ENCODE results near the gene VPREB3. TPM values are rescaled to one million over a fixed set of nuclear protein-coding genes. Genes with fewer than 3 reads are reported as not detected.

VPREB3 gene
- polyA plus RNA-seq, 1 donor from 2014 or later = 1,081 TPM

GRCh38 chr22:23763954-23764353, 9.7 kb upstream of the VPREB3 start:
- peak overlapping the region in 2 of 3 donors; percentile 43 to 71 for H3K27ac Mint-ChIP-seq
- peaks cover 3% of the 10 kb centered on the region for H3K36me3 Mint-ChIP-seq
- peak overlapping the region; percentile 59 to 89 (median 80) for H3K4me3 Mint-ChIP-seq
- H3K4me1 Mint-ChIP-seq = peaks cover 11 to 28% (median 25%) of the 10 kb centered on the region in 3 donors
- H3K9me3 Mint-ChIP-seq = no peaks in the 10 kb centered on the region
- H3K27me3 Mint-ChIP-seq = no peaks in the 10 kb centered on the region

DNA sequence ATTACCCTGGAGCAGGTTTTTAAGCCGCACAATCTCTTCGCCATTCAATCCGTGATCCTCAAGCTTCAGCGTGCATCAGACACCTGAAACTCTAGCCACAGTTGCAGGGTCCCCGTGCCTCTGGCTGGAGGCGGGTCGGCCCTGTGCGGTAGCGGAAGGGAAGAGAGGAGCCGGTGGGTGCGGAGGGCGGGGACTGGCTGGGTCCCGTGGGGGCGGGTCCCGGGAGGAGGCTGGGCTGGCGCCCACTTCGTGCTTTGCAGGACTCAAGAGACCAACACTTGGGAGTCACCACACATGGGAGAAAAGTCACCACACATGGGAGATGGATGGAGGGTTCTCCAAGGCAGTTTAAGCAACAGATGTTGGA, 9.3 kb upstream of the VPREB3 start:
- Mint-ChIP-seq H3K4me1 (peaks cover 11 to 28% (median 25%) of the 10 kb centered on the region in 3 donors), H3K9me3 (no peaks in the 10 kb centered on the region), H3K27ac (peak overlapping the region in 2 of 3 donors; percentile 43 to 71), H3K36me3 (peaks cover 3% of the 10 kb centered on the region), H3K27me3 (no peaks in the 10 kb centered on the region), H3K4me3 (peak overlapping the region; percentile 65 to 89 (median 80))

DNA sequence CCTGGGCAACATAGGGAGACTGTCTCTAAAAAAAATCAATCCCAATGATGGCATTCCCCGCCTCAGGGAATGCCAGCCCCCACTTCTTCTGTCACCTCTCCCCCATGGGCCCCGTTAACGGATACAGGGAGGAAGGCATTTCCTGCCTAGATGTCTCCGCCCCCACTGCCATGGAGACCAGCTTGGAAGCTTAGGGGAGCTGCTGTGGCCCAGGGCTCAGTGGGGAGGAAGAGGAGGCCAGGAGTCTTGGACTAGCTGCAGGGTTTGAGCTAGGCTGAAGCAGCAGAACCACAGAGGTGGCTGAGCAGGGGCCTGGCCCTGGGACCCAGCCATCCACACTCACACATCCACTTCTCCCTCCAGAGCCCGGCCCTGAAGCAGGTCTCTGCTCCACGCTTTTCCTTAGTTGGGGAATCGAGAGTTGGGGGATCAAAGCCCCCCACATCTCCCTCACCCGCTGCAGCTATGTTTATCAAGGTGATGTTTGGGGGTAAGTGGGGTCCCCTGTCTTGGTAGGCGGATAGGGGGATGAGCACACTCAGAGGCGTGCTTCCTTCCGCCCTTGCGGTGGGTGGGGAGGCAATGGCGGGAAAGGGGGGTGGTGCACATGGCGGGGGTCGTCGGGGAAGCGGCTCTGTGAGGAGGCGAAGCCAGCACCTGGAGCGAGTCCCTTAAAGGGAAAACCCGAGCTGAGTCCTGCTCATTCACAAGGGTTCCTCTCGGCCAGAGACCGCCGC, 8.8 kb upstream of the VPREB3 start, which contains the start of gene C22orf15:
Gene C22orf15, plus strand, starts transcription at position 149 of the 737 bp plus-strand sequence. Its CDS starts 317 bp downstream, at position 466.
- H3K27ac Mint-ChIP-seq = peak within 1 kb of the TSS in 2 of 3 donors; percentile 43 to 71
- H3K9me3 Mint-ChIP-seq = no peaks in the 10 kb centered on the region
- H3K27me3 Mint-ChIP-seq = no peaks in the 10 kb centered on the region
- peak within 1 kb of the TSS; percentile 65 to 89 (median 84) for H3K4me3 Mint-ChIP-seq
- peaks cover 3% of the 10 kb centered on the region for H3K36me3 Mint-ChIP-seq
- H3K4me1 Mint-ChIP-seq = peaks cover 11 to 28% (median 25%) of the 10 kb centered on the region in 3 donors

DNA sequence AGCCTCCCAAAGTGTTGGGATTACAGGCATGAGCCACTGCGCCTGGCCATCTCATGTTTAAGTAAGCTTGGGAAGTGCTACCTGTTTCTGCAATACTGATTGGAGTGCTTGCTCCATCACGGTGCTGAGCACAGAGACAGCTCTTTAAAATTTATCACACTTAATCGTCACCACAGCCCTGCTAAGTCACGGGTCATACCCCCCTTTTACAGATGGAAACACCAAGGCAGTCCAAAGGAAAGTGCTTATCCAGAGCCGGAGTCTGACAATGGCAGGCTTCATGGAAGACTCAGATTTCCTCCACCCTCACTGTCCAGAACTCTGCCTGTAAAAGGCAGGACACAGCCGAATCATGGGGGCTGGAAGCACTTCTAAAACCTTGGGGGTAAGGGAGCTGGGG, 5.8 kb upstream of the VPREB3 start:
- Mint-ChIP-seq H3K27me3 (peaks cover 1% of the 10 kb centered on the region), H3K4me1 (peaks cover 11 to 32% (median 28%) of the 10 kb centered on the region in 3 donors), H3K4me3 (no peak overlapping the region), H3K27ac (no peak overlapping the region), H3K36me3 (peaks cover 2% of the 10 kb centered on the region), H3K9me3 (no peaks in the 10 kb centered on the region)

- no peaks in the 10 kb centered on the region for H3K9me3 Mint-ChIP-seq
- H3K4me3 Mint-ChIP-seq = no peak overlapping the region
- peaks cover 2% of the 10 kb centered on the region for H3K27me3 Mint-ChIP-seq
- H3K27ac Mint-ChIP-seq = no peak overlapping the region
- peaks cover 2% of the 10 kb centered on the region for H3K36me3 Mint-ChIP-seq
- H3K4me1 Mint-ChIP-seq = peaks cover 12 to 31% (median 27%) of the 10 kb centered on the region in 3 donors
Measured at GRCh38 chr22:23759566-23759965, 5.3 kb upstream of the VPREB3 start.

- Mint-ChIP-seq H3K36me3 (peaks cover 4% of the 10 kb centered on the region), H3K4me1 (peaks cover 26 to 36% (median 27%) of the 10 kb centered on the region in 3 donors), H3K27me3 (peaks cover 2% of the 10 kb centered on the region), H3K9me3 (no peaks in the 10 kb centered on the region), H3K4me3 (peak overlapping the region in 3 of 4 donors; percentile 41 to 67 (median 56)), H3K27ac (peak overlapping the region in 1 of 3 donors; percentile 58)
Measured at GRCh38 chr22:23756891-23757290, 2.7 kb upstream of the VPREB3 start.

DNA sequence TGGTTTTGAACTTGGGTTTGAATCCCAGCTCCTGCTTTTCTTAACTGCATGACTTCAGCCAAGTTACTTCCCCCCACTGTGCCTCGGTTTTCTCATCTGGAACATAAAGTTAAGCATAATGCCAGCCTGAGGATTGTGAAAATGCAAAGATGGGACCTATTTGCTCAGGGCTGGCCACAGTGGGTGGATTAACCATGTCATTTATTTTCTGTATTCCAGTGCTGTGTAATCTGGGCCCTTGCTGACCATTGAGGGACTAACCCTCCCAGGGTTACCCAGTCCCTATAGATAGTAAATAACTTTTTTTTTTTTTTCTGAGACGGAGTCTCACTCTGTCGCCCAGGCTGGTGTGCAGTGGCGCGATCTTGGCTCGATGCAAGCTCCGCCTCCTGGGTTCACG, 1.5 kb upstream of the VPREB3 start:
- H3K36me3 Mint-ChIP-seq = peaks cover 2% of the 10 kb centered on the region
- H3K27ac Mint-ChIP-seq = peak overlapping the region in 2 of 3 donors; percentile 78 to 93
- peaks cover 27 to 35% (median 27%) of the 10 kb centered on the region in 3 donors for H3K4me1 Mint-ChIP-seq

DNA sequence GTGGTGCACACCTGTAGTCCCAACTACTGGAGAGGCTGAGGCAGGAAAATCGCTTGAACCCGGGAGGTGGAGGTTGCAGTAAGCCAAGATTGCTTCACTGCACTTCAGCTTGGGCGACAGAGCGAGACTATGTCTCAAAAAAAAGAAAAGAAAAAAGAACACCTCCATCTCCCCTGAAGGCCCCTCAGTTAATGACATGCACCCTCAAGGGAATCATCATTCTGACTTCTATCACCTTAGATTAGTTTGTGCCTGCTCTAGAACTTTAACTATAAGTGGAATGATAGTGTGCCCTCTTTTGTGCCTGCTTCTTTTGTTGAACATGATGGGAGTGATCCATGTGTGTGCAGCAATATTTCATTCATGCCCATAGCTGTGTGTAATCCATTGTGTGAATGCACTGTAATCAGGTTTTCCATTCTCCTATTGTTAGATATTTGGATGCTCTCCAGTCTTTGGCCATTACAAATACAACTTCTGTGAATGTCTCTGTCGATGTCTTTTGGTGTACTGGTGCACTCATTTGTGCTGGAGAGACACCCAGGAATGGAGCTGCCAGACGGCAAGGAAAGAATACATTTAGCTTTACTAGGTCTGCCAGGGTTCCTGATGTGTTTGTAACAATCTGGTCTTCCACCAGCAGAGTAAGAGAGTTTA, 883 bp upstream of the VPREB3 start:
- Mint-ChIP-seq H3K27me3 (peaks cover 2% of the 10 kb centered on the region), H3K27ac (peak overlapping the region; percentile 78 to 99 (median 93)), H3K9me3 (no peaks in the 10 kb centered on the region), H3K4me3 (peak overlapping the region; percentile 44 to 97 (median 76)), H3K36me3 (peaks cover 2% of the 10 kb centered on the region), H3K4me1 (peaks cover 27 to 32% (median 28%) of the 10 kb centered on the region in 3 donors)

More for the DNA sequence above, 1.5 kb upstream of the VPREB3 start:
- Mint-ChIP-seq H3K27me3 (peaks cover 2% of the 10 kb centered on the region), H3K4me3 (peak overlapping the region in 2 of 4 donors; percentile 9 to 82), H3K9me3 (no peaks in the 10 kb centered on the region)

DNA sequence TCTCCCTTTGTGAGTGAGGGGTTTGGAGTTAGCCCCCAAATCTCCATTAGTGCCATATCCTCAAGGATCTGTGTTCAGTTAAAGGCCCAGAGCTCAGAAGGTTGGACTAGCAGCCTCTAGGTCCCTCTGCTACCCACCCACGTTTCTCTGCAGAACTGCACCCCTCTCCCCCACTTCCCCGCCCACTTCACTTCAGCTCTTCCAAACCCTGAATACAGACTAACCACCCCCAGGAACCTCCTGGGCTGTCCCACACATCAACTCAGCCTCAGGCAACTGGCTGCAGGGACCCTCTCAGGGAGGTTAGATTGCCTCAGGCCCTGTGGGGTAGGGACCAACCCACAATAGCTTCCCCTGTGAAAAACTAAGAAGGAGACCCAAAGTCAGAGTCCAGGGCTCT, 840 bp downstream of the VPREB3 start:
- H3K27ac Mint-ChIP-seq = peak overlapping the region; percentile 93 to 100 (median 99)

DNA sequence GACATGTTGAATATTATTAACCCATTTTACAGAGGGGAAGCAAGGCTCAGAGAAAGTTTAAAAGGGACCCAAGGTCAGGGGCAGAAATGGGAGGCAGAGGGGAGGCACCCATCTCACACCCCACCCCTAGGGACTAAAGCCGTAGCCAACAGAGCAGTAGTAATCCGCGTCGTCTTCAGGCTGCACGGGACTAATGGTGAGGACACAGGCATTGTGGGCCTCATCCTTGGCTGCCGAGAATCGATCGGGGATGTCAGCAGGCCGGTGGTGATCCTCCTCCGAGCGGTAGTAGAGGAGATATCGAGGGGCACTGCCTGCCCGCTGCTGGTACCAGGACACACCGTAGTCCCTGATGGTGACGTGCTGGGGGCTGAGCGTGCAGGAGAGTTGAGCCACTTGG, 1.5 kb downstream of the VPREB3 start:
- no peaks in the 10 kb centered on the region for H3K9me3 Mint-ChIP-seq
- peaks cover 2% of the 10 kb centered on the region for H3K36me3 Mint-ChIP-seq
- peaks cover 2% of the 10 kb centered on the region for H3K27me3 Mint-ChIP-seq
- H3K4me3 Mint-ChIP-seq = peak overlapping the region; percentile 82 to 99 (median 94)
- peaks cover 27 to 33% (median 32%) of the 10 kb centered on the region in 3 donors for H3K4me1 Mint-ChIP-seq
- H3K27ac Mint-ChIP-seq = peak overlapping the region; percentile 93 to 100 (median 99)

More for the DNA sequence above, 840 bp downstream of the VPREB3 start:
- Mint-ChIP-seq H3K27me3 (peaks cover 2% of the 10 kb centered on the region), H3K9me3 (no peaks in the 10 kb centered on the region), H3K4me3 (peak overlapping the region; percentile 82 to 99 (median 94)), H3K36me3 (peaks cover 2% of the 10 kb centered on the region), H3K4me1 (peaks cover 27 to 33% (median 32%) of the 10 kb centered on the region in 3 donors)

DNA sequence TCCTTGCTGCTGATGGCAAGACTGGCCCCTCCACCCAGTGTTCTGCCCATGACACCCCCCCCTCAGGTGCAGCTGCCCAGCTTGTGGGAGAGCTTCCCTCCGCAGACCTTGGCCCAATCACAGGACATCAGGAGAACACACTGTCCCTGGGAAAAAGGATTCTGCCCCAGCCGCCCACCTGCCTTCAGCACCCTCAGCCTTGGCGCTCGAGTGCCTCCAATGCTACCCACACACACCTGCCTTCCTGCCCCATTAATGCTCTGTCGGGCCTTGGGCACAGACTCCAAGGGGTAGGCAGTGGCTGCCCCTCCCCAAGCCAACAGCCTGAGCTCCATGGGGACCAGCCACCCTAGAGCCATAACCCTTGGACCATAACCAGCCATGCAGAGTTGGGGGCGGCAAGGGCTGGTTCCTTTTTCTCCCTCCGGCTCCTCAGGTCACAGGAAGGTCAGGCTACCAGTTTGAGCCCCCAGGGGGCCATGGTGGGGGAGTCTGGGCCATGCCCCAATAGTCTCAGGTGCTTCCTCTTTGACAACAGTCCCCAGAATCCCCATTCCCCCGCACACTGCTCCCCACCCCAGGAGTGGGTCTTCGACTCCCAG, 2.0 kb downstream of the VPREB3 start:
- H3K36me3 Mint-ChIP-seq = peaks cover 2% of the 10 kb centered on the region
- H3K4me1 Mint-ChIP-seq = peaks cover 27 to 33% (median 30%) of the 10 kb centered on the region in 3 donors

DNA sequence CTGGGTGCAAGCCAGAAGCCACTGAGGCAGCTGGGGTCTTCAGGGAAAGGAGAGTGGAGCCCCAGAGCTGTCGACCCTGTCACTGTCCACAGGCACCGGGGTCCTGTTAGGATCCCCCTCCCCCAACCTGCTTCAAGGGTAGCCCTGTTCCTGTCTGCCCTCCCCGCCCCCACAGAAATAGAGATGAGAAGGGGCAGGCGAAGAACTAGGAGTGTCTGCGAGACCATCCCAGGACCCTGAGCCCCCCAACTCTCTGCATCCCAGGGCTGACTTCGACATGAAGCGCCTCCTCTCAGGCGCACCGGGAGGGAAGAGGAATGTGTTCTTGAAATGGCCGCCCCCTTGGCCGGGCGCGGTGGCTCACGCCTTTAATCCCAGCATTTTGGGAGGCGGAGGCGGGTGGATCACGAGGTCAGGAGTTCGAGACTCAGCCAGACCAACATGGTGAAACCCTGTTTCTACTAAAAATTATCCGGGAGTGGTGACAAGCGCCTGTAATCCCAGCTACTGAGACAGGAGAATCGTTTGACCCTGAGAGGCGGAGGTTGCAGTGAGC, 2.7 kb downstream of the VPREB3 start:
- H3K27ac Mint-ChIP-seq = peak overlapping the region; percentile 93 to 100 (median 99)
- H3K27me3 Mint-ChIP-seq = peaks cover 2% of the 10 kb centered on the region
- peaks cover 2% of the 10 kb centered on the region for H3K36me3 Mint-ChIP-seq
- H3K4me3 Mint-ChIP-seq = peak overlapping the region; percentile 82 to 99 (median 94)
- H3K4me1 Mint-ChIP-seq = peaks cover 21 to 29% (median 24%) of the 10 kb centered on the region in 3 donors
- no peaks in the 10 kb centered on the region for H3K9me3 Mint-ChIP-seq

More for the DNA sequence above, 2.0 kb downstream of the VPREB3 start:
- peaks cover 2% of the 10 kb centered on the region for H3K27me3 Mint-ChIP-seq
- H3K27ac Mint-ChIP-seq = peak overlapping the region; percentile 93 to 100 (median 99)
- no peaks in the 10 kb centered on the region for H3K9me3 Mint-ChIP-seq
- H3K4me3 Mint-ChIP-seq = peak overlapping the region; percentile 82 to 99 (median 94)

- peaks cover 2% of the 10 kb centered on the region for H3K27me3 Mint-ChIP-seq
Measured at GRCh38 chr22:23750714-23751440, 3.3 kb downstream of the VPREB3 start, which contains the start of gene ZNF70. TSS of gene ZNF70 (minus strand) at chr22:23751112. CDS start at chr22:23745140, 5,972 bp downstream.

DNA sequence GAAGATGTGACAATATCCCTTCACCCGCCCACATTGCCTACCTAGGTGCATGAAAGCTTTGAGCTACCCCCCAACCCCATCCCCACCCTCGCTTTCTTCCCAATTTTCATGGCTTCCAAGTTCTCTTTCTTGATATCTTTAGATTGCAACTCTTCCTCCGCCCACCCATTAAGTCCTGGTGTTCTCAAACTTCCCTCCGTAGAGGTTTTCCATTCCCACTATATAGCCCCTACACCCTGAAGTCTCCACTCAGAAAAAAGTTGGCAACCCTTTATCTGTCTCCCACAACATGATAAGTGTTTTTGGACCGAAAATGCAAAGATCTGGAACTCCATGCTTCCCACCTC, 3.9 kb downstream of the VPREB3 start:
- peak overlapping the region; percentile 70 to 84 (median 82) for H3K4me3 Mint-ChIP-seq
- peaks cover 20 to 26% (median 21%) of the 10 kb centered on the region in 3 donors for H3K4me1 Mint-ChIP-seq
- H3K27me3 Mint-ChIP-seq = peaks cover 2% of the 10 kb centered on the region
- H3K36me3 Mint-ChIP-seq = peaks cover 3% of the 10 kb centered on the region
- H3K27ac Mint-ChIP-seq = peak overlapping the region; percentile 57 to 93 (median 89)
- H3K9me3 Mint-ChIP-seq = no peaks in the 10 kb centered on the region

More at GRCh38 chr22:23750714-23751440, 3.3 kb downstream of the VPREB3 start, which contains the start of gene ZNF70:
- Mint-ChIP-seq H3K27ac (peak within 1 kb of the TSS; percentile 93 to 100 (median 99)), H3K4me1 (peaks cover 21 to 29% (median 24%) of the 10 kb centered on the region in 3 donors), H3K9me3 (no peaks in the 10 kb centered on the region), H3K4me3 (peak within 1 kb of the TSS; percentile 82 to 99 (median 94)), H3K36me3 (peaks cover 2% of the 10 kb centered on the region)

Data from IgD-negative memory B cell (primary cell).